K562 (cell line): ENCODE data around the gene GTF2A1. TPM values are rescaled to one million over a fixed set of nuclear protein-coding genes. Genes with fewer than 3 reads are reported as not detected.

ENCODE experiments used
- BACH1 ChIP-seq: fragments of 200-800 bp; sonication (Bioruptor generic); IDR thresholded peaks from 2 replicates; pipeline ENCODE4 v1.6.1; 2016; ENCODE audit warnings: missing genetic modification characterization, missing compliant biosample characterization
- BRD4 ChIP-seq: fragments of 200-600 bp; sonication (generic); IDR thresholded peaks from 2 replicates; pipeline ENCODE4 v1.6.1; 2017; ENCODE audit warnings: inconsistent platforms
- C11orf30 ChIP-seq: fragments of 450-650 bp; IDR thresholded peaks from 2 replicates; pipeline ENCODE4 v1.6.1; 2016; ENCODE audit warnings: low read depth, mild to moderate bottlenecking
- KLF16 ChIP-seq: IDR thresholded peaks from 2 replicates; pipeline ENCODE4 v1.6.1; 2016; ENCODE audit warnings: antibody characterized with exemption
- MEIS2 ChIP-seq: fragments of 450-650 bp; IDR thresholded peaks from 2 replicates; pipeline ENCODE4 v1.6.1; 2014; ENCODE audit warnings: mild to moderate bottlenecking; ENCODE audit not compliant: partially characterized antibody
- ZNF239 ChIP-seq: fragments of 250-450 bp; sonication (Bioruptor Pico); IDR thresholded peaks from 2 replicates; pipeline ENCODE4 v1.4.0; 2020; ENCODE audit warnings: mild to moderate bottlenecking
- ZNF316 ChIP-seq: fragments of 450-650 bp; IDR thresholded peaks from 2 replicates; pipeline ENCODE4 v1.6.1; 2016
- ZNF589 ChIP-seq: fragments of 200-800 bp; sonication (Bioruptor generic); IDR thresholded peaks from 2 replicates; pipeline ENCODE4 v1.6.1; 2016; ENCODE audit warnings: low read depth, missing genetic modification characterization, missing compliant biosample characterization
- polyA plus RNA-seq, 8 experiments: library from polyadenylated mRNA; depleted of rRNA in 4 of 8; stranded (reverse) in 5 of 8; unstranded in 3 of 8; fragments of >200 nt; fragmentation: Nextera tagmentation in 2 of 8; fragmentation: Illumina TruSeq in 1 of 8; extraction: Ambion mirVana in 2 of 8; extraction: Trizol in 1 of 8; gene quantifications; 2 replicates each; pipeline versions ENCODE4 v1.2.1 to v1.2.3, GENCODE V29; 2011 to 2014; ENCODE audit warnings: inconsistent platforms in 1 of 8, missing spikeins in 1 of 8
- total RNA-seq, 7 experiments: library from RNA; depleted of rRNA in 6 of 7; stranded (reverse); fragments of >200 nt in 6 of 7; fragmentation: Illumina TruSeq in 2 of 7; extraction: Trizol in 2 of 7; gene quantifications; 2 replicates each; pipeline versions ENCODE4 v1.2.1 to v1.2.3, GENCODE V29; 2011 to 2021; ENCODE audit warnings: low replicate concordance in 1 of 7
- TF ChIP-seq, protein P1 (sequence below): fragments of 450-650 bp; IDR thresholded peaks from 2 replicates; pipeline ENCODE4 v1.6.1; 2016; ENCODE audit warnings: mild to moderate bottlenecking, moderate library complexity
- TF ChIP-seq, protein P2 (sequence below): fragments of 200-800 bp; sonication (Bioruptor generic); IDR thresholded peaks from 2 replicates; pipeline ENCODE4 v1.6.1; 2017; ENCODE audit warnings: missing genetic modification characterization, missing compliant biosample characterization
- TF ChIP-seq, protein P3 (sequence below): sonication (generic); formaldehyde crosslinking; IDR thresholded peaks from 2 replicates; pipeline ENCODE4 v1.8.1; 2023; ENCODE audit warnings: mild to moderate bottlenecking, missing genetic modification reagents, moderate library complexity
- TF ChIP-seq, protein P4 (sequence below): fragments of 450-650 bp; IDR thresholded peaks from 2 replicates; pipeline ENCODE4 v1.6.1; 2016; ENCODE audit warnings: mild to moderate bottlenecking

The GTF2A1 gene
- total and polyA plus RNA-seq, 9 of the 15 experiments (the other 6 are each of a cell fraction or from before 2014, with no cell fraction given): 3.4 to 22.8 (median 14.7) TPM

DNA sequence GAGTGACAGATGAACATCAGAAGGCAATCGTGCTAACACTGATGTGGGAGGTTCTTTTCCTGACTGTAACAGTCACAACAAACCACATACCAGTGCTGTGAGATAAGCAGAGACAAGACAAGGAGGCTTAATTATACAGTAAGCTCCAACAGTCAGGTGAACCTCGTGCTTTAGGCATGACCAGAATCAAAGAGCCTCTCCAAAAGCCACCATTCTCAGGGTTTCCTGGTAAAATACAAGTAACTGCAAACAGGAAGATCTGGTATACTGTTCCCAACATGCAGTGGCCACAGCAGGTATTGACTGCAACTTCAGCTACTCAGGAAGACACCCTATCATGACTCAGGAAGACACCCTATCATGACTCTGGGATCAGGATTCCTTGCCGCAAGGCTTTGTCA lies 47.3 kb upstream of the GTF2A1 start (continued):
- TF ChIP-seq, protein P1, sequence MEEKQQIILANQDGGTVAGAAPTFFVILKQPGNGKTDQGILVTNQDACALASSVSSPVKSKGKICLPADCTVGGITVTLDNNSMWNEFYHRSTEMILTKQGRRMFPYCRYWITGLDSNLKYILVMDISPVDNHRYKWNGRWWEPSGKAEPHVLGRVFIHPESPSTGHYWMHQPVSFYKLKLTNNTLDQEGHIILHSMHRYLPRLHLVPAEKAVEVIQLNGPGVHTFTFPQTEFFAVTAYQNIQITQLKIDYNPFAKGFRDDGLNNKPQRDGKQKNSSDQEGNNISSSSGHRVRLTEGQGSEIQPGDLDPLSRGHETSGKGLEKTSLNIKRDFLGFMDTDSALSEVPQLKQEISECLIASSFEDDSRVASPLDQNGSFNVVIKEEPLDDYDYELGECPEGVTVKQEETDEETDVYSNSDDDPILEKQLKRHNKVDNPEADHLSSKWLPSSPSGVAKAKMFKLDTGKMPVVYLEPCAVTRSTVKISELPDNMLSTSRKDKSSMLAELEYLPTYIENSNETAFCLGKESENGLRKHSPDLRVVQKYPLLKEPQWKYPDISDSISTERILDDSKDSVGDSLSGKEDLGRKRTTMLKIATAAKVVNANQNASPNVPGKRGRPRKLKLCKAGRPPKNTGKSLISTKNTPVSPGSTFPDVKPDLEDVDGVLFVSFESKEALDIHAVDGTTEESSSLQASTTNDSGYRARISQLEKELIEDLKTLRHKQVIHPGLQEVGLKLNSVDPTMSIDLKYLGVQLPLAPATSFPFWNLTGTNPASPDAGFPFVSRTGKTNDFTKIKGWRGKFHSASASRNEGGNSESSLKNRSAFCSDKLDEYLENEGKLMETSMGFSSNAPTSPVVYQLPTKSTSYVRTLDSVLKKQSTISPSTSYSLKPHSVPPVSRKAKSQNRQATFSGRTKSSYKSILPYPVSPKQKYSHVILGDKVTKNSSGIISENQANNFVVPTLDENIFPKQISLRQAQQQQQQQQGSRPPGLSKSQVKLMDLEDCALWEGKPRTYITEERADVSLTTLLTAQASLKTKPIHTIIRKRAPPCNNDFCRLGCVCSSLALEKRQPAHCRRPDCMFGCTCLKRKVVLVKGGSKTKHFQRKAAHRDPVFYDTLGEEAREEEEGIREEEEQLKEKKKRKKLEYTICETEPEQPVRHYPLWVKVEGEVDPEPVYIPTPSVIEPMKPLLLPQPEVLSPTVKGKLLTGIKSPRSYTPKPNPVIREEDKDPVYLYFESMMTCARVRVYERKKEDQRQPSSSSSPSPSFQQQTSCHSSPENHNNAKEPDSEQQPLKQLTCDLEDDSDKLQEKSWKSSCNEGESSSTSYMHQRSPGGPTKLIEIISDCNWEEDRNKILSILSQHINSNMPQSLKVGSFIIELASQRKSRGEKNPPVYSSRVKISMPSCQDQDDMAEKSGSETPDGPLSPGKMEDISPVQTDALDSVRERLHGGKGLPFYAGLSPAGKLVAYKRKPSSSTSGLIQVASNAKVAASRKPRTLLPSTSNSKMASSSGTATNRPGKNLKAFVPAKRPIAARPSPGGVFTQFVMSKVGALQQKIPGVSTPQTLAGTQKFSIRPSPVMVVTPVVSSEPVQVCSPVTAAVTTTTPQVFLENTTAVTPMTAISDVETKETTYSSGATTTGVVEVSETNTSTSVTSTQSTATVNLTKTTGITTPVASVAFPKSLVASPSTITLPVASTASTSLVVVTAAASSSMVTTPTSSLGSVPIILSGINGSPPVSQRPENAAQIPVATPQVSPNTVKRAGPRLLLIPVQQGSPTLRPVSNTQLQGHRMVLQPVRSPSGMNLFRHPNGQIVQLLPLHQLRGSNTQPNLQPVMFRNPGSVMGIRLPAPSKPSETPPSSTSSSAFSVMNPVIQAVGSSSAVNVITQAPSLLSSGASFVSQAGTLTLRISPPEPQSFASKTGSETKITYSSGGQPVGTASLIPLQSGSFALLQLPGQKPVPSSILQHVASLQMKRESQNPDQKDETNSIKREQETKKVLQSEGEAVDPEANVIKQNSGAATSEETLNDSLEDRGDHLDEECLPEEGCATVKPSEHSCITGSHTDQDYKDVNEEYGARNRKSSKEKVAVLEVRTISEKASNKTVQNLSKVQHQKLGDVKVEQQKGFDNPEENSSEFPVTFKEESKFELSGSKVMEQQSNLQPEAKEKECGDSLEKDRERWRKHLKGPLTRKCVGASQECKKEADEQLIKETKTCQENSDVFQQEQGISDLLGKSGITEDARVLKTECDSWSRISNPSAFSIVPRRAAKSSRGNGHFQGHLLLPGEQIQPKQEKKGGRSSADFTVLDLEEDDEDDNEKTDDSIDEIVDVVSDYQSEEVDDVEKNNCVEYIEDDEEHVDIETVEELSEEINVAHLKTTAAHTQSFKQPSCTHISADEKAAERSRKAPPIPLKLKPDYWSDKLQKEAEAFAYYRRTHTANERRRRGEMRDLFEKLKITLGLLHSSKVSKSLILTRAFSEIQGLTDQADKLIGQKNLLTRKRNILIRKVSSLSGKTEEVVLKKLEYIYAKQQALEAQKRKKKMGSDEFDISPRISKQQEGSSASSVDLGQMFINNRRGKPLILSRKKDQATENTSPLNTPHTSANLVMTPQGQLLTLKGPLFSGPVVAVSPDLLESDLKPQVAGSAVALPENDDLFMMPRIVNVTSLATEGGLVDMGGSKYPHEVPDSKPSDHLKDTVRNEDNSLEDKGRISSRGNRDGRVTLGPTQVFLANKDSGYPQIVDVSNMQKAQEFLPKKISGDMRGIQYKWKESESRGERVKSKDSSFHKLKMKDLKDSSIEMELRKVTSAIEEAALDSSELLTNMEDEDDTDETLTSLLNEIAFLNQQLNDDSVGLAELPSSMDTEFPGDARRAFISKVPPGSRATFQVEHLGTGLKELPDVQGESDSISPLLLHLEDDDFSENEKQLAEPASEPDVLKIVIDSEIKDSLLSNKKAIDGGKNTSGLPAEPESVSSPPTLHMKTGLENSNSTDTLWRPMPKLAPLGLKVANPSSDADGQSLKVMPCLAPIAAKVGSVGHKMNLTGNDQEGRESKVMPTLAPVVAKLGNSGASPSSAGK: peak; percentile 73
- TF ChIP-seq BACH1 (tag) (0 out of 2 replicates have a peak, but pooled peaks have one; percentile 42), BRD4 (no peak), C11orf30 (peak; percentile 38; the same call in 1 of the 2 replicates), ZNF239 (no peak), KLF16 (0 out of 2 replicates have a peak, but pooled peaks have one; percentile 8), ZNF589 (CRISPR knock-in tag) (0 out of 2 replicates have a peak, but pooled peaks have one; percentile 62), ZNF316 (peak; percentile 23; the same call in 1 of the 2 replicates), MEIS2 (peak; percentile 33)
- TF ChIP-seq, protein P2, sequence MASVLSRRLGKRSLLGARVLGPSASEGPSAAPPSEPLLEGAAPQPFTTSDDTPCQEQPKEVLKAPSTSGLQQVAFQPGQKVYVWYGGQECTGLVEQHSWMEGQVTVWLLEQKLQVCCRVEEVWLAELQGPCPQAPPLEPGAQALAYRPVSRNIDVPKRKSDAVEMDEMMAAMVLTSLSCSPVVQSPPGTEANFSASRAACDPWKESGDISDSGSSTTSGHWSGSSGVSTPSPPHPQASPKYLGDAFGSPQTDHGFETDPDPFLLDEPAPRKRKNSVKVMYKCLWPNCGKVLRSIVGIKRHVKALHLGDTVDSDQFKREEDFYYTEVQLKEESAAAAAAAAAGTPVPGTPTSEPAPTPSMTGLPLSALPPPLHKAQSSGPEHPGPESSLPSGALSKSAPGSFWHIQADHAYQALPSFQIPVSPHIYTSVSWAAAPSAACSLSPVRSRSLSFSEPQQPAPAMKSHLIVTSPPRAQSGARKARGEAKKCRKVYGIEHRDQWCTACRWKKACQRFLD (CRISPR knock-in tag): peak; percentile 55; the same call in 1 of the 2 replicates
- TF ChIP-seq, protein P3, sequence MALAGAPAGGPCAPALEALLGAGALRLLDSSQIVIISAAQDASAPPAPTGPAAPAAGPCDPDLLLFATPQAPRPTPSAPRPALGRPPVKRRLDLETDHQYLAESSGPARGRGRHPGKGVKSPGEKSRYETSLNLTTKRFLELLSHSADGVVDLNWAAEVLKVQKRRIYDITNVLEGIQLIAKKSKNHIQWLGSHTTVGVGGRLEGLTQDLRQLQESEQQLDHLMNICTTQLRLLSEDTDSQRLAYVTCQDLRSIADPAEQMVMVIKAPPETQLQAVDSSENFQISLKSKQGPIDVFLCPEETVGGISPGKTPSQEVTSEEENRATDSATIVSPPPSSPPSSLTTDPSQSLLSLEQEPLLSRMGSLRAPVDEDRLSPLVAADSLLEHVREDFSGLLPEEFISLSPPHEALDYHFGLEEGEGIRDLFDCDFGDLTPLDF (CRISPR knock-in tag): no peak
- TF ChIP-seq, protein P4, sequence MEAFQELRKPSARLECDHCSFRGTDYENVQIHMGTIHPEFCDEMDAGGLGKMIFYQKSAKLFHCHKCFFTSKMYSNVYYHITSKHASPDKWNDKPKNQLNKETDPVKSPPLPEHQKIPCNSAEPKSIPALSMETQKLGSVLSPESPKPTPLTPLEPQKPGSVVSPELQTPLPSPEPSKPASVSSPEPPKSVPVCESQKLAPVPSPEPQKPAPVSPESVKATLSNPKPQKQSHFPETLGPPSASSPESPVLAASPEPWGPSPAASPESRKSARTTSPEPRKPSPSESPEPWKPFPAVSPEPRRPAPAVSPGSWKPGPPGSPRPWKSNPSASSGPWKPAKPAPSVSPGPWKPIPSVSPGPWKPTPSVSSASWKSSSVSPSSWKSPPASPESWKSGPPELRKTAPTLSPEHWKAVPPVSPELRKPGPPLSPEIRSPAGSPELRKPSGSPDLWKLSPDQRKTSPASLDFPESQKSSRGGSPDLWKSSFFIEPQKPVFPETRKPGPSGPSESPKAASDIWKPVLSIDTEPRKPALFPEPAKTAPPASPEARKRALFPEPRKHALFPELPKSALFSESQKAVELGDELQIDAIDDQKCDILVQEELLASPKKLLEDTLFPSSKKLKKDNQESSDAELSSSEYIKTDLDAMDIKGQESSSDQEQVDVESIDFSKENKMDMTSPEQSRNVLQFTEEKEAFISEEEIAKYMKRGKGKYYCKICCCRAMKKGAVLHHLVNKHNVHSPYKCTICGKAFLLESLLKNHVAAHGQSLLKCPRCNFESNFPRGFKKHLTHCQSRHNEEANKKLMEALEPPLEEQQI: no peak
